HG03469 (cell line): Measurements from ENCODE around the gene ITGA11.

Experiments
- ATAC-seq: cut with Tn5 transposase; IDR thresholded peaks from one replicate; pipeline ENCODE4 v1.9.1; 2021; ENCODE audit warnings: mild to moderate bottlenecking, moderate library complexity, moderate number of reproducible peaks; ENCODE audit not compliant: unreplicated experiment

Gene ITGA11

GRCh38 chr15:68379058-68379758 is 52.8 kb downstream of the ITGA11 start:
- no peak for ATAC-seq

GRCh38 chr15:68378595-68378994 is 53.4 kb downstream of the ITGA11 start:
- no peak for ATAC-seq

DNA sequence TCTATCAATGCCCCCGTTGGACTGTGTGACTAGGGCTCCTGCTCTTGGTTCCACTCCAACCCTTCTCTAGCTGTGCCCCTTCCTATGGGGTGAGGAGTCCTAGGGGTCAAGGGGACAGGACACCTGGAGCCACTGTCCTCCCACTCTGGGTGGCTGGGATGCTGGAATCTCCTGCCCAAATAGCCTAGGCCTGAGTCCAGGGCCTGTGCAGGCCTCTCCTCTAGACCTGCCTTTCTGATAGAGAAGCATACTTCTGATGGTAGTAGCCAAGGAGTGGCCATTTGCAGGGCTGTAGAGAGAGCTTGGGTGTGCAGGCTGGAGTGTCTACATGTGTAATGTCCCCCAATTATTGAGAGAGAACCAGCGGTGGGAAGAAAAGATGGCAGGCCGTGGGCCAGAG is 54.2 kb downstream of the ITGA11 start:
- ATAC-seq: no peak

DNA sequence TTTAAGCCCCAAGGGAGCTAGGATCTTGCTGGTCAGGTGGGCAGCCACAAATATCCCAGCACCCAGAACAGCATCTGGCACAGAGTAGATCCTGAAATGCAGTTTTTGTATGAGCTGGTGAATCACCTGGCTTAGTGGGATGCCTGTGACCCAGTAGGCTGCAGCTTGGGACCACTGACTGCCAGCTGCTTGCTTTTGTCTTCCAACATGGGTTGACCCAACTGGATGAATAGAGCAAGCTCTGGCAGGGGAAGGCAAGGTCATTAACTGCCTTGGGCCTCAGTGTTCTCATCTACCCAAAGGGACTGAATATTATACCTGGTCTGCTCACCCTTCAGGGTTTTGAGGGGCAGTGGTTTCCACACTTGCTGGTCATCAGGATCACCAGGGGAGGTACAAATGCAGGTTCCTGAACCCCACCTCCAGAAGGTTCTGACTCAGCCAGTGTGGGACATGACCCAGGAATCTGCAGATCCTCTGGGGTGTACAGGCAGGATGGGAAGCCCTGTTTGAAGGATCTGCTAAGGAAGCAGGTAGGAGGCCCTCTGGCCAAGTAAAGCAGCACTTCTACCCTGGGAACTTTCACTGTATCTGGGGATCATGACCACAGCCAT is 55.4 kb downstream of the ITGA11 start:
- ATAC-seq: no peak

DNA sequence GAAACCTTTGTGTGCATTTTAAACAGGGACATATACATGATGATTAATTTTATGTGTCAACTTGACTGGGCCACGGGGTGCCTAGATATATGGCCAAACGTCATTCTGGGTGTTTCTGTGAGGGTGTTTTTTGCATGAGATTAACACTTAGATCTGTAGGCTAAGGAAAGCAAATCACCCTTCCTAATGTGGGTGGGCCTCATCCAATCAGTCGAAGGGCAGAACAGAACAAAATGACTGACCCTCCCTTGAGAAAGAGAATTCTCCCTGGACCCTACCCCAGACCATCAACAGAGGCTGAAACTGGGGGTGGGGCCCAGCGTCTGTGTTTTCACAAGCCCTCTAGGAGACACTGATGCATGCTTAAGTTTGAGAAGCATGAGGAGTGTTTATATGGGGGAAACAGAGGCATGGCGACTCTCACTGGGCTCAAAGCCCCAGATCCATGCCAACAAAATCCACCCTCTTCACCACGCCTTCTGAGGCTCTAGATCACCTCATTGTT is 56.2 kb downstream of the ITGA11 start:
- ATAC-seq: no peak

DNA sequence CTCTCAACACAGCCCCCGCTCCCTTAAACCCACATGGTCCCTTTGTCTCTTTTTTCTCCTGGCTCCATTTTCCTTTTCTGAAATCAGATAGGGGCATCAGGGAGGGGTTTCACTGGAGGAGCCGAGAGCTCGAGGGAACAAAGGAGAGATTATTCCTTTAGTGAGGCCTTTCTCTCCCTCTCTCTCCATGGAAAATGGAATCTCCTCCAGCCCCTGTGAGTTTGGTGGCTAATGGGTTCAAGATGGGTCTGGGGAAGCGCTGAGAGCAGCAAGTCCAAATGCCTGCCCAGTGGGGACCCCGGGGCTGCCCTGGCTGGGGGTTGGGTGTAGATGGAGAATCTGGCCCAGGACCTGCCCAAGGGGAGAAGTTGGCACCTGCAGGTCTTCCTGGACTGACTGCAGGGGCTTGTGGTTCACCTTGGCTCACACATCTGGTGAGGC is 56.8 kb downstream of the ITGA11 start:
- ATAC-seq: no peak

GRCh38 chr15:68374168-68374745 is 57.7 kb downstream of the ITGA11 start:
- ATAC-seq: no peak

DNA sequence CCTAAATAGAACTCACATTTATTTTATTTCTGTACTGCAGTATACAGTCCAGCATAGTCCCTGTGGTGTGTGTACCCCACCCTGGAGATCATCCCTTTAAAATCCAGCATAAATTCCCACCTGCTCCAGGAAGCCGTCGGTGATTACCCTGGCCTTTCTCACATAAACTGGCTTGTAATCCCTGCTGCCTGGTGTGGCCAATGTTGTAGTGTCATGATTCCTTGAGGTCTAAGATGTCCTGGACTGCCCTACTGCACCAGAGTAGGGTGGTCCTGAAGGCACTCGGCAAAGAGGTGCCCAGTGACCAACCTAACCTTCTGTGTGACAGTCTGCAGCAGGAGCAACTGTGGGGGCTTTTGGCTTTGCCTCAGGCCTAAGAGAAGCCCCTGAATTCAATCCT is 58.9 kb downstream of the ITGA11 start:
- ATAC-seq: no peak

DNA sequence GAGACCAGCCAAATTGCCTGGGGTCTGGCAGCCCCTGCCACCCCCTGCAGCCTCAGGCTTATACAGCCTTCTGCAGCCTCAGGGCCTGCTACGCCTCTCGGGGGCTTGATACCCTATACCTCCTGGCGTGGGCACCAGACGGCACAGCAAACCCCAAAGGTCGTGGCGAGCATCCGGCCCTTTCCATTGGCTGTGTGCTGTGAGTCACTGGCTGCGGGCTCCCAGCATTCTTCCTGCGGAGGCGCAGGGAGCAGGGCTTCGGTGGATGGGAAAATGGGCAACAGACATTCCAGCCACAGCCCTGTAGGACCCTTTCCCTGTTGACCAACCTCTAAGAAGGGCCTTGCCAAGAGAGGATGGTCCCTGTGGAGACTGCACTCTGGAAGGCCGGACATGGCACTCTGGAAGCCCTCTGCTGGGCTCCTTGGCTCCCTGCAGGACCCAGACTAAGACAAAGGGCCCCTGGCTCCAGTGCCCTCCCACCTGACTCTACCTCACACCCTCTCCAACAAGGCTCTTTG is 59.6 kb downstream of the ITGA11 start:
- no peak for ATAC-seq

- no peak for ATAC-seq
Observed at GRCh38 chr15:68371851-68372250, 60.1 kb downstream of the ITGA11 start.

DNA sequence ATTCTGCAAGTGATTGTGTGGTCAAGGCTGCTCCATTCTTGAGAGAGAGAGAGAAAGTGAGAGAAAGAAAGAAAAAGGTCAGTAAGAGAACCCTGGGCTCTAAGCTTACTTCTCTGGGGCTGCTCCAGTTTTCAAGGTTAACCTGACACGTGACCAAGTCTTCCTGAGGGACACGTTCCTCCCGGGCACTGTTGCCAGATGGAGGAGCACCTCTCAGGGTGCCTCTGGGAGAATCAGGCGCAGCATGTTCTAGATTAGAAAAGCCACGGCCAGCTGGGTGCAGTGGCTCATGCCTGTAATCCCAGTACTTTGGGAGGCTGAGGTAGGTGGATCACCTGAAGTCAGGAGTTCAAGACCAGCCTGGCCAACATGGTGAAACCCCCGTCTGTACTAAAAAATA is 60.8 kb downstream of the ITGA11 start:
- ATAC-seq: no peak

GRCh38 chr15:68370768-68371151 is 61.2 kb downstream of the ITGA11 start:
- ATAC-seq: no peak

DNA sequence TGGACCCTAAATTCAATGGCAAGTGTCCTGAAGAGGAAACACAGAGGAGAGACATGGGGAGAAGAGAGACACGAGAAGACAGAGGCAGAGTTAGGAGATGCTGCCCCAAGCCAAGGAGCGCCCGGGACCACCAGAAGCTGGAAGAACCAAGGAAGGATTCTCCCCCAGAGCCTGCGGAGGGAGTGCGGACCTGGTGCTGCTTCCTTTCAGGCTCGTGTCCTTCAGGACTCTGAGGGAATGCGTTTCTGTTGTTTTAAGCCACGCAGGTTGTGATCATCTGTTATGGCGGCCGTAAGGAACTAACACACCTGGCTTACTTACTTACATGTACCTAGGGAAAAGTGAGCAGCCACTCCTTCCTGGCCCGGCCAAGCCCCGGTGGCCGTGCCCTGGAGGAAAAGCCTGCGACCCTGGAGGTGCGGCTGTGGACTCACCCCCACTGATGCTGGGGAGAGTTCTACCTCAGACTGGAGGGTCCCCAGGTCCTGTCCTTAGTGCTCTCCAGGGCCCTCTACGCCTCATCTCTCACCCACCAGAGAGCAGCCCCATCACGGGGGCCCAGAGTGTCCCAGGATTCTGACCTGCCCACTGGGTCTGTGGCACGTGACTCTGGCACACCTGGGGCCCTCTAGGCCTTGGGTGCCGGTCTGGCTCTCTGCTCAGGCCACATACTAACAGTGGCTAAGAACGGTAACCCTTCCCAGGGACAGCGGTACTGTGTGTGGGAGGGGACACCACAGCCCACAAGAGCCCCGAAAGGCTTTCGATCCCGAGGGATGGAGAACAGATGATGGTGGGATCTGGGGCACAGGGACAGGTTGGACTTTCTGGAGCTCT is 61.8 kb downstream of the ITGA11 start:
- ATAC-seq: no peak

GRCh38 chr15:68368731-68369435 is 63.1 kb downstream of the ITGA11 start:
- ATAC-seq: no peak

DNA sequence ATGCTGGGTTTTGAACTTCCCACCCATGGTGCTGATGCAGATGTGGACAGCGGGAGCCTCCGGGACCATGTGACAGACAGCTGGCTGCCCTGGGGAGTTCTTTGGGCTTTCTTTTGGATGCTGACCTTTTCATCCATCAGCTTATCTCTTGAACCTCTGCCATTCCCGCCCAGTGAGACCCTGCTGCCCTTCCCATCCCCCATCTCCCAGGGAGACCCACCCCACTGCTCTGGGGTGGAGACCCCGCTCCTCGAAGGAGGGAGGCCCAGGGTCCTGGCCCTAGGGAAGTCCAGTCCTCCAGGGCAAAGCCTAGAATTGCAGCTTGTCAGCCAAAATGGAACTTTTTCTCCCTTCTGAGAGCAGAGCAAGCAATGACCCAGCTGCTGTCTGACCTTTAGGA is 64.0 kb downstream of the ITGA11 start:
- no peak for ATAC-seq

GRCh38 chr15:68367226-68367625 is 64.7 kb downstream of the ITGA11 start:
- no peak for ATAC-seq

DNA sequence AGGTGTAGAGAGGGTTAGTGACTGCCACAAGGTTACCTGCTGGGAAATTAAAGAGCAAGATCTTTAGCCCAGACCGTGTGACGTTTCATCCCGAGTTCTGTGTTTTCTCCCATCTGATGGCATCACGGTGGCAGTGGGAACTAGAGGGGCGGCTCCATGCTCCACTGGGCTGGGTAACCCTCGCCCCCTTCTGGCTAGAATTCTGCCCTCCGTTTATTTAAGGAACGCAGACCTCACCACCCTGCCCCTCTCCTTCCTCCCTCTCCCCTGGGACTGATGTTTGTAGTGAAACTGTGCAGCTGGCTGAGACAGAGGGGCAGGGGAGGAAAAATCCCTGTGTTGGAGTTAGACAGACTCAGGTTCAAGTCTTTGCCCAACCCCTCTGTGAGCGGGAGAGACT is 65.6 kb downstream of the ITGA11 start:
- ATAC-seq: no peak

- ATAC-seq: no peak
Observed at GRCh38 chr15:68365770-68366169, 66.2 kb downstream of the ITGA11 start.

DNA sequence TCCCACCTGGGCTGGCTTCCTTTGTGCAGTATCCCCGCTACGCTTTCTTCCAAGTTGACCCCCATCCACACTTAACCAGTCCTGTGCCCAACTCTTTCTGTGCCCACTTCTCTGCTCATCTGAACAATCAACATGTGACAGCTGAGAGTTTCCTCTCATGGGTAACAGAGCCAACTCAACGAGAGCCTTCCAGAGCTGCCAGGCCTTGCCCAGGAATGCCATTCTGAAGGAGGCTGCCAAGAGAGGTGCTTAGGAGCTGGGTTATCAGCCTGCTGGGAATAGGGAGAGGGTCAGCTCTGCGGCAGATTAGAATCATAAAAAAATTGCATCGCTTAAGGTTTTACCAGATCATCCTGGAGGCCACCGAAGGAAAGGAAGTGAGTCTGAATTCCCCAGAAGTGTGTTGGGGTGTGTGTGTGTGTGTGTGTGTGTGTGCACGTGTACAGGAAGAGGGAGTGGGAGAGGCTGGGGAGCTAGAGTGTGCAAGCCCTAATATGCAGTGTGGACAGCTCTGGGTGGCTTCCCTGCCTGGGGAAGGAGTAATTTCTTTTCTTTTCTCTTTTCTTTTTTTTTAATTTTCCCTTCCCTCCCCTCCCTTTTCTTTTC is 66.7 kb downstream of the ITGA11 start:
- ATAC-seq: no peak

DNA sequence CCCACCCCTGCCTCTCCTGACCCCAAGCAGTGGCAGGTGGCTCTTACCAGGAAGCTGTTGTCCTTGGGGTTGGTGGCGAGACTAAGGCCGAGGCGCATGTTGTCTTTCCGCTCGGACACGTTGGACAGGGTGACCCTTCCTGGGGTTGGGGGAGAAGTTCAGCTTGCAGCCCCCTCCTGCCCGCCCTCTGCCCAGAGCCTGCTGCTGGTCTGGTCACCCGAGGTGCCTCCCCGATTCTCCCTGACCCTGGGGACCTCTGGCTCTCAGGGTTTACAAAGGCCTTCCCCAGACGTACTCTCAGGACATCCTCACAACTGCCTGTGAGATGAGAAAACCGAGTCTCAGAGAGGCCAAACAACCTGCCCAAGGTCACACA is 67.3 kb downstream of the ITGA11 start:
- no peak for ATAC-seq
